Stimulated activated naive CD8-positive, alpha-beta T cell treated with anti-CD3 and anti-CD28 coated beads, Interleukin-15, Interleukin-2, amounts not matched to agents 100 U/mL and 50 U/mL, for 24 hours (primary cell): ENCODE results near the gene POLR3B.

Experiments used
- ATAC-seq: fragments of 150-1000 bp; cut with Tn5 transposase; one replicate; pipeline ENCODE4 v1.10.0; 2021
- DNase-seq: peaks from one replicate; pipeline ENCODE4 v3.0.0; 2021

The POLR3B gene

GRCh38 chr12:106415134-106415533 is 57.6 kb downstream of the POLR3B start:
- DNase-seq (no peak), ATAC-seq (no peak)

GRCh38 chr12:106416273-106416672 is 58.7 kb downstream of the POLR3B start:
- ATAC-seq (no peak), DNase-seq (no peak)

- DNase-seq (no peak), ATAC-seq (no peak)
These were observed 60.7 kb downstream of the POLR3B start for GRCh38 chr12:106417926-106418910.

GRCh38 chr12:106418970-106419369 is 61.4 kb downstream of the POLR3B start:
- no peak for ATAC-seq
- no peak for DNase-seq

DNA sequence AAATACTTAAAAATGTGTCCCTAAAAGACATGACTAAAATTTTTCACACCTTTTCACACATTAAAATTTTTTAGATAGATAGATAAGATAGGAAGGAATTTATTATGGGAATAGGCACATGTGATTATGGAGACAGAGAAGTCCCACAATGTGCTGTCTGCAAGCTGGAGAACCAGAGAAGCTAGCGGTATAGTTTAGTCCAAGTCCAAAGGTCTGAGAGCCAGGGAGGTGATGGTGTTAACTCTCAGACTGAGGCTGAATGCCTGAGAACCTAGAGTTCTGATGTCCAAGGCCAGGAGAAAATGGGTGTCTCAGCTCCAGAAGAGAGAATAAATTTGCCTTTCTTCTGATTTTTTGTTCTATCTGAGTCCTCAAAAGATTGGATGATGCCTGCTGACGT is 65.7 kb downstream of the POLR3B start:
- no peak for DNase-seq
- no peak for ATAC-seq

GRCh38 chr12:106425061-106425702 is 67.6 kb downstream of the POLR3B start:
- ATAC-seq = no peak
- no peak for DNase-seq

GRCh38 chr12:106427917-106428316 is 70.4 kb downstream of the POLR3B start:
- DNase-seq (no peak), ATAC-seq (no peak)

DNA sequence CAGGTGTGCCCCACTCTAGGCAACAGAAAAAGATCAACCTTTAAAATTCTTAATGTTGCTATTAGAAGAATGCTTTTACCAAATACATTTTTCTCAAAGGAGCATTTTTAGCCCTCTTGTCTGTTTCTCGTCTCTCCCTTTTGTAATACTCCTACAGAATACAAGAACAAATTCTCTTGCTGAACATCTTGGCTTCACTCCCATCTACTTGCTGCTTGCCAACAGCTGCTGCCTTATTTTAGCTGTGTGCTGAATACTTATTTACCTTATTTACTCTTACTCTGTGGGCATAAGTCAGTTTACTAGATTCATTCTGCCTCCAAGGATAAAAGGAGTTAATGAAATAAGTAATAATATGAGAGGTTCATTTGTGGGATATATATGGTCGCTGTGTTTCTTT is 70.8 kb downstream of the POLR3B start:
- ATAC-seq (no peak), DNase-seq (no peak)

DNA sequence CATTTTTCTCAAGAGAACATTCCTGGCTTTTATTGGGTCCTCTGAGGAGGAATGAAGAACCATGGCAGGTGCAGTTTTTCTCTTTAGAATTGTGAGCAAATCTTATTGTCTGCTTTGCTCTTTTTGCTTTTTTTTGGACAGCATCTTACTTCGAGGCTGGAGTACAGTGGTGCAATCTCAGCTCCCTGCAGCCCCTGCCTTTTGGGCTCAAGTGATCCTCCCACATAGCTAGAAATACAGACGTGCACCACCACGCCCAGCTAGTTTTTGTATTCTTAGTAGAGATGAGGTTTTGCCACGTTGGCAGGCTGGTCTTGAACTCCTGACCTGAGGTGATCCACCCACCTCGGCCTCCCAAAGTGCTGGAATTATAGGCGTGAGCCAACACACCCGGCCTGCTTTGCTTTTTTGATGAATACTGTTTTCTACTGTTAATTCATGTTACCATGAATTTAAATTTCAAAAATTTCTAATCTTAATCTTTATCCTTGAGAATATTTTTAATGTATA is 71.5 kb downstream of the POLR3B start:
- ATAC-seq = no peak
- no peak for DNase-seq

- no peak for ATAC-seq
- no peak for DNase-seq
These were observed 72.1 kb downstream of the POLR3B start for GRCh38 chr12:106429636-106430035.

- no peak for DNase-seq
- ATAC-seq = no peak
These were observed 74.4 kb downstream of the POLR3B start for GRCh38 chr12:106431839-106432411.

- DNase-seq = no peak
- no peak for ATAC-seq
These were observed 75.5 kb downstream of the POLR3B start for GRCh38 chr12:106433055-106433454.

DNA sequence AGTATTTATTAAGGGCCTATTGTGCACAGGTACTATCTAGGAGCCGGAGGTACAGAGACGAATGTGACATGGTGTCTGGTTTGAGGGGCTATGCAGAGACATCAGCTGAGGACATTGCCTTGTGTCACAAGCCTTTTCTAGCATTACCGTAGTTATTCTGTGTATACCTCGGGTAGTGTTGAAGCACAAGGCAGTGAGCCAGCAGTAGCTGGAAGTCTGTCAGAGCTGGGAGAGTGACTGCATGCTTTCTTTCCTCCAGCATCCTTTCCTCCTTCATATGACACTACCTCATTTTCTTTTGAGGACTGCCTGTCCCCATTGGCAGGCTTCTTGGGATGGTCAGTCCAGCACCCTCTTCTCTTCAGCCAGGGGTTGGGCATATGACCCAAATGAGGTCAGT is 77.0 kb downstream of the POLR3B start:
- no peak for DNase-seq
- ATAC-seq = no peak

GRCh38 chr12:106436164-106436563 is 78.6 kb downstream of the POLR3B start:
- ATAC-seq = no peak
- DNase-seq = no peak

DNA sequence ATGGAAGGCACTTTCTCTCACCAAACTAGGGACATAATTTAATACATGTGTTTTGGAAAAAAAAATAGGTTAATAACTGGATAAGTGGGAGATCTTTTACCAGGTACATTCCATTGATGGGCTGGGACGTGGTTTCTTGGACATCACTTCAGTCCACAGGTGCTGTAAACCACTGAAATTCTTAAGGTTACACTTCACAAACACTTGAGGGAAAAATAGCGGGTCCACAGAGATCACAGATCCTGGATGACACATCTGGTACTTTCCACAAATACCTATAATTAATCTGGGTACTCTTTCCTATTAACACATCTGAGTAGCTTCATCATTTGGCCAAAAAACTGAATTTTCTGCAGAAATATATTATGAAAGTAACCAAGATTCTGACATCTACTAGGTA is 85.0 kb downstream of the POLR3B start:
- no peak for ATAC-seq

DNA sequence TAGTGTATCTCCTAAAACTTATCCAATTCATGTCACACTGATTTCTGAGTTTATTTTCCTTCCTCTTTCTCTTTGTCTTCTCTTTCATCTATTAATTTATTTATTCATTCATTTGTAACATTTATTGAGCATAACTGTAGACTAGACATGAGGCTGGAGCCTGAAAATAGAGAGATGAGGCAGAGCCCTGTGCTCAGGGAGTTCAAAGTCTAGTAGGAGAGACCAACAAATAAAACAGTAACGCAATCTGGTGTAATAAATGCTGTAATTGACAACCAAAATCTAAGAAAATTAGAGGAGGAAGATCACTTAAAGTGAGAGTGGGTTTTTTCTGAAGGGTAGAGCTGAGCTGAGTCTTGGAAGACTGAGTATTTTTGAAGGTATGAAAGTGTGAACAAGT is 87.5 kb downstream of the POLR3B start:
- no peak for ATAC-seq
- no peak for DNase-seq

More for the DNA sequence above, 85.0 kb downstream of the POLR3B start:
- no peak for DNase-seq

DNA sequence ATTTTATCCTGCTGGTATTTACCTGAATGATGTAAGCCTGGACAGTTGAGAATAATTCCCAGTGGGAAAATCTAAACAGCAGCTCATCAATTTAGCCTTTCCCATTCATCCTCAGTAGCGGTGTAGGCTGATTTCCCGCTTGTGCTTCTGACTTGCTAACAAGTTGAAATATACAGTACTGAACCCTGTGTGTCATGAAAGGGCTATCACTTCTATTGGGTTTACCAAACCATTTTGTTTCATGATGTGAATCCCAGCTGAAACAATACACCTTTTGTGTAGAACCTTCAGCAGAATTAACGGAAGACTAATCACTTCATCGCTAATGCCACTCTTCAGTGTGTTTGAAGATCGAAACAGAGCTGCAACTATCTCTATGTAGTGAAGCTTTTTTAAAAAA is 88.4 kb downstream of the POLR3B start:
- ATAC-seq (no peak), DNase-seq (no peak)

DNA sequence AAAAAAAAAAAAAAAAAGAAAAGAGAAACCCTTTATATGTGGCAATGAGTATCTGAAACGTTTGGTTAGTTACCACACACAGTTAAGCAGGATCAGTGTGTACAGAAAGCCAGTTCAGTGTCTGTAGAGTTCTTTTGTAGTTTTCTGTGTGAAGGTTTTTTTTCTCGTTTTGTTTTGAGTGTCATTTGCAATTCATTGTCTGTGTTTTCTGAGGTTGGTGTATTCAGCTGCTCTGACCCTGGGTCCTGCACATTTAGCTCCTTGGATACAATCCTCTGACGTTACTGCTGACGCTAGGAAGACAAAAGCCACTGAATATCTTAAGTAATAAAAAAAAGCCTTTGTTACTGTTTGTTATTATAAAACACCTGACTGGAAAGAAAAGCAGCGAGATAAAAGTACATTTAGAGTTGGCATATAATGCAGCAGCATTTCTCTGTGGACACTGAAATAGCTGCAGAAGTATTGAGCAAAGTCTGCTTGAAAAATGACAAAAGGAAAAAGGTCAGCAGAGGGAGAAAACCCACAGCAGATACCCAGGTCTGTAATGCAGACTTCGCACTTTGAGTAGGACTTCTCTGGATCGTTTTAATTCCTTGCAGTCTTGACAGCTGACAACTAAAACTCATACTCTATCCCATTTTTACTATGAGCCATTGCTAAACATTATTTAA is 89.0 kb downstream of the POLR3B start:
- DNase-seq = no peak
- no peak for ATAC-seq

DNA sequence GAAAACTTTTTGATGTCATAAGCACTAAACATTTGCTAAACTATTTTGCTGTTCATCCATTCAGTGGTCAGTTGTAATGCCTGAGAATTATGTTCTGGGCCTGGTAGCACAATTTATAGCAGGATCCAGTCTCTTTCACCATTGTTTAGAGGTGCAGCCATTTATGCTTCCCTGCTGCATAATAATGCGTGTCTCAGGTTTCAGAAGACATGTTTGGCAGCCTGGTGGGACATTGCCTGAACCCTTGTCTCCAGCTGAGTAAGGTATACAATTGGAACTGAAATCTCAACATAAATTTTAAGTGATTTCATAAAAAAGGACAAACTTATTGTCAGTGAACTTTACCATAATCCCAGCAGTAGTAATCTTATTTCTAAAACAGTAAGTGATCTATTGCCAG is 94.8 kb downstream of the POLR3B start:
- DNase-seq = no peak
- ATAC-seq = no peak

GRCh38 chr12:106455111-106455510 is 97.6 kb downstream of the POLR3B start:
- no peak for DNase-seq
- ATAC-seq = no peak

GRCh38 chr12:106459124-106459523 is 101.6 kb downstream of the POLR3B start:
- no peak for DNase-seq
- ATAC-seq = no peak

- ATAC-seq (no peak), DNase-seq (no peak)
These were observed 102.0 kb downstream of the POLR3B start for GRCh38 chr12:106459534-106459933.
